Putamen (tissue), 1 donor: ENCODE results near the gene HIVEP1.

ENCODE experiments used
- DNase-seq: peaks from one replicate; pipeline ENCODE4 v3.0.0-alpha.2; 2016; ENCODE audit warnings: low spot score

HIVEP1 gene

GRCh38 chr6:12020187-12020791 lies 8.2 kb downstream of the HIVEP1 start:
- DNase-seq = no peak

- no peak for DNase-seq
Observed at GRCh38 chr6:12022481-12022880, 10.4 kb downstream of the HIVEP1 start.

DNA sequence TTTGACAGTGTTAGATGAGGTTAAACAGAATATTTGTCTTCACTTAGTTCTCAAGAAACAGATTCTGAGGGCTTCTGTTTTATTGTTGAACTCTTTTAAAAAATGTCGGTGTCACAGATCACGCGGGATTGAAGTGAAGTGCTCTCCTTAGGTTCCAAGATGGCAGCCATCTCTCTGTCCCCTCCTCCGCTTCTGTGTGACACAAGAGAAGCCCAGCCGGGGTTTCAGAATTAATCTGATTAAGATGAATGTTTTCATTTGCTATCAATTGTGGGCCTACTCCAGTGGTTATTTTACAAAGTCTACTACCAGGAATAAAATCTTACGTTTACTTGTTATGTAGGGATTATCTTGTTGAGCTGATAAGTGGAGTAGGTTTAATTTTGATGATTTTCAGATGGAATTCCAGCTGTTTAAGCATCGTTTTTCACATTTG lies 10.9 kb downstream of the HIVEP1 start:
- DNase-seq = no peak

DNA sequence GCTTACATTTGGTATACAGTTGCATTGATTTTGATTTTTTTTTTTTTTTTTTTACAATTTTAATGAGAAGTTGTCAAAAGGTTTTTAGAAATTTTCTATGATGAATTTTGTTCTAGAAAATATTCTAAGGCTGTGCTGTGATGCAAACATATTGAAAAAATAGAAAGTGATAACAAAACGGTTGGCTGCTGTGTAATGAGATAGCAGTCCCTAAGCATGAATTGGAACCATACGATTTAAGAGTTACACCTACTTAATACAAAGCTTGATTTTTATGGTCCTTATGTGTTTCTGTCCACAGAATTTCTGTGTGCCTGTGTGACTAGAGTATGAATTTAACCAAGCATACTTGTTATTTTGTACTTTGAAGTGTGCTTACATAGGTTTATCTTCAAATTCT lies 12.1 kb downstream of the HIVEP1 start:
- no peak for DNase-seq

DNA sequence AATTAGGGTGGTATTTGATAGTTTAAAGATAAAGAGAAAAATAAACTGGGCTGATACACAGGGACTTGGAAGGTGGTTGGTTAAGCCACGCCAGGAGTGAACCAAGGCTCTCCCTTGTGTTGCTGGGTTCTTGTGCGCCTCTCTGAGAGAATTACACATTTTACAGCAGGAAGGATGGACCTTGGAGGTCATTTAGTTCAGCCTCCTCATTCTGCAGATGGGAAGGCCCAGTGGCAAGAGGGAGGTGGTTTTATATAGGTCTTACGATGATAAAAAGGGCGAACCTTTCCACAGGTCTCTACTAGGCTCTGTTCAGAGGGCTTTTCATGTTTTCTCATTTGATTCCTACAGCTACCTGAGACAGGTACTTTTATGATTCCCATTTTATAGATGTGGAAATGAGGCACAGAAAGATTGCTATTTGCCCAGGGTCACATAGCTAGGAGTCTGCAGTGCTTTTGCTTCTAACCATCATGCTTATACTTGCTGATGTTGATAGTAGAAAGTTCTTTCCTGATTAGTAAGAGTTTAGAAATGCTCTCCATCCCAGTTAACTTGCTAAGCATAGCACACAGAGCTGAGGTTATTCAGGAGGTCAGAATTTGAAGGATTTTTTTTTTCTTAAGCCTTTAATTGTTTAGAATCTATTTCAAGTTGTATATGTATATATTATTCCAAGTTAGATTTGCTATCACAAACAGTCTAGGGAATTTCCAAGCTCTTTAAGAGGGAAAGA lies 12.8 kb downstream of the HIVEP1 start:
- DNase-seq = no peak

- no peak for DNase-seq
Observed at GRCh38 chr6:12026120-12026519, 14.0 kb downstream of the HIVEP1 start.

DNA sequence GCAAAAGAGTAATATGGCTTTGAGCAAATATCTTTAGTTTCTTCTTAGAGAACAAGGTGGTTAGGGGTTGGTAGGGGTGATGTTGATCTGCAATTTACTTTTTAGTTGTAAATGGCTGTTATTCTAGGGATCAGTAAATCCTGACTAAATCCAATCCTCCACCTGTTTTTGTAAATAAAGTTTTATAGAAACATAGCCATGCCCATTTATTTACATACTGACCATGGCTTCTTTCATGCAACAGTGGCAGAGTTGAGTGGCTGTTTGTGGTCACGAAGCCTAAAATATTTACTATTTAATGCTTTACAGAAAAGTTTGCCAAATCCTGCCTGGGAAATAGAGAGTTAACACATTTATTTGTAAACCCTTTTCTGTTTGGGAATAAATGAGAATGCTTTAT lies 14.7 kb downstream of the HIVEP1 start:
- DNase-seq = no peak

DNA sequence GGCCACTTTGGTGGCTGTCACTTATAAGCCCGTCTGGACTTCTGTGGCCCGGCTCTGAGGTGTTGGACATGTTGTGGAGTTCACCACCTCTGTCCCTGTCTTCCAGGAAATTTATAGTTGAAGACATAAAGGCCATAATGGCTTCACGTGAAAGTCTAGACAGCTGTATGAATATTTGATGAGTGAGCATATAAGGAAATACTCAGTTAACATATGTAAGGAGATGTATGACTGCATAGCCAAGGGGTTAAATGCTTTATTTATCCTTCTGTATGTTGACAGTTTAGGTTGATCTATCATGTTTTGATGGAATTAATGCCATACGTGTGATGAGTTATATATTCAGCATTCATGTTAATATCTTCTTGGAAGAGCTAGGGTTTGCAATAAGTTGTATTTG lies 16.1 kb downstream of the HIVEP1 start:
- no peak for DNase-seq

GRCh38 chr6:12029979-12030737 lies 18.0 kb downstream of the HIVEP1 start:
- DNase-seq = no peak

DNA sequence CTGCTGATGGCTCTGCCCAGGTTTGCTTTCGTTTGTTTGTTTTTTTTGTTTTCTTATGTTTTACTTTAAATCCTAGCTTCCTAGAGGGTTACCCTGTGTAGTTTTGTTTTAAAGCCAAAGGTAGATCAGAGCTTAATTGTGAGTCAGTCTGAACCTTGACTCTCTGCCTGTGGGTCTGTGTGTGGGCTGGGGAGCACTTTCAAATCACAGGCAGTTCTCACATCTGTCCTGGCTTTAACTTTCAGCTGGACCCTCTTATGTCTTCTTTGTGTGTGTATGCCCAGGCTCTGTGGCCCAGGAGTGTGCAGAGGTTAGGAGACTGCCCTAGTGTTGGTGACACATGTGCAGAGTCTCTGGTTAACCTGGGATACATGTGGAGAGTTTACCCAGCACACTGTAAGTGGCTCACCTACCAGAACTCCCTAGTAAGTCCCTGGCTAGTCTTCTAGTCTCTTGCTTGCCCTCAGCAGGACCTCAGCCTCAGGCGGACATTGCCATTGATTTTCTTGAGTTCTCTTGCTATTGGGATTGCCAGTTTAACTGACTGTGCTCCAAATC lies 19.0 kb downstream of the HIVEP1 start:
- DNase-seq = no peak

DNA sequence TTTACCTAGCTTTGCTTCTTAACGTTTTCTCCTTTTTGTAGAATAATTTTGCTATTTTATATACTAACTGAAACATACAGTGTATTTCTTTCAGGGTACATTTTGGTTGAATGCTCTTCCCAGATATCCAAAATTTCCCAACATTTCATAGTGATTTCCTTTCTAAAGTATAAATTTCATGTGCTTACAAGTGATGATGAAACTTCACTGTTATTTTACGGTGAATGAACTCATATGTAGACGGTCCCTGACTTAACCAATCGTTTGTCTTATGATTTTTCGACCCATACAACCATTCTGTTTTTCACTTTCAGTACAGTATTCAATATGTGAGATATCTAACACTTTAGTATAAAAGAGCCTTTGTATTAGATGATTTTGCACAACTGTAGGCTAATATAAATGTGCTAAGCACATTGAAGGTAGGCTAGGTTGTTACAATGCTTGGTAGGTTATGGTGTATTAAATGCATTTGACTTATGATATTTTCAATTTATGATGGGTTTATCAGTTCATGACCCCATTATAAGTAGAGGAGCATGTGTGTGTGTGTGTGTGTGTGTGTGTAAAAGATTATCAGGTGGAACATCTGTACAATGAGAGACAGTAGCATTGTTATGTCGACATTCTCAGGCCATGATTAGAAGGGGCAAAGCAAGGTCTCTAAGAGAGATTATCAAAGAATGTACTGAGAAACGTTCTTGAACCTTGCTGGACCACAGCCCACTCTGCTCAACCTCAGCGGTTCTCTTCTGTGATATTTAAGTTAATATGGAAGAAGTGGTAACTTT lies 20.9 kb downstream of the HIVEP1 start:
- no peak for DNase-seq

DNA sequence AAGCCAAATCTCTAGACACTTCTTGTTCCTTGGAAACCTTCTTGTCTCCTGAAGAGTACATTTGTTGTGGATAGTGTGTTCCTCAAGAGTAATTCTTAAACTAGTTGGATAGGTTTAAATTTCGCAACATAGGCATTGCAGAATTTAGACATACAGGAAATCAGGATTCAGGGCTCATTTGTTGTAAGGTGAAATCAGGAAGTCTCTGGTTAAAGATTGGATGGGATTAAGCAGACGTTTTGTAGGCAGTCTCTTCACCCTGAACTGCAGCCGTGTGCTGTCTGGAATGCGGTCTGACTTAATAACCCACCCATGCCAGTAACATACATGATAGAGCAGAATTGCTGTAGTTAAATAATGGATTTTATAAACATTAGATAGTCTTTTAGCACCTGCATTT lies 21.7 kb downstream of the HIVEP1 start:
- DNase-seq = no peak

GRCh38 chr6:12034349-12034748 lies 22.2 kb downstream of the HIVEP1 start:
- DNase-seq = no peak

DNA sequence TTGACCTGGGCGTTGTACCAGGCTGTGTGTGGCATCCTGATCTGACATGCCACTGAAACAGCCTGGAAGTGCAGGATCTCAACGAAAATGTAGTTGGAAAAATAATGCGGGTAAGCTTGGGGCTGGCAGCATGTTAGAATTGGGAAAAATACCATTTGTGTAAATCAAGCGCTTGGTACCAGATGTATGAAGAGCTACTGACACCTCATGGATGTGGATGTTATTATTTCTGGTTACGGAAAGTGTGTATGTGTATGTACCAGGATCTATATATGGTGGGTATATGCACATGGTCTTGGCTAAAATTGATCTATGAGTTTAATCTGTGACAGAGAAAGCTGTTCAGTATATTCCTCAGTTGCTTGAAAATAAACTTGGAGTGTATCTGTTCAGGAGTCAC lies 22.7 kb downstream of the HIVEP1 start:
- DNase-seq = no peak

GRCh38 chr6:12036766-12037165 lies 24.7 kb downstream of the HIVEP1 start:
- DNase-seq = no peak

DNA sequence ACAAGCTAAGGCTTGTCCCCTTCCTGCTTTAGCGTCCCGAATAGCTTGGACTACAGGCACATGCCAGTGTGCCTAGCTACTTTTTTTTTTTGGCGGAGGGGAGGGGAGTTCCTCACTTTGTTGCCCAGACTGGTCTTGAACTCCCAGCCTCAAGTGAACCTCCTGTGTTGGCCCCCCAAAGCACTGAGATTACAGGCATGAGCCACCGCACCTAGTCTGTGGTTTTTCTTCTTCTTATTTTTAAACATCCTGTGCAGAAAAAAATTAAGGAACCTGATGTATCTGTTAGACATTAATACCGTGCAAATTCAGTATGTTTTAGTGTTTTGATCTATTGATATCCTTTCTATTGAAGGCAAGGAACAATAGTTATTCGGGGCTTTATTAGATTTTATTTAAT lies 25.7 kb downstream of the HIVEP1 start:
- no peak for DNase-seq

DNA sequence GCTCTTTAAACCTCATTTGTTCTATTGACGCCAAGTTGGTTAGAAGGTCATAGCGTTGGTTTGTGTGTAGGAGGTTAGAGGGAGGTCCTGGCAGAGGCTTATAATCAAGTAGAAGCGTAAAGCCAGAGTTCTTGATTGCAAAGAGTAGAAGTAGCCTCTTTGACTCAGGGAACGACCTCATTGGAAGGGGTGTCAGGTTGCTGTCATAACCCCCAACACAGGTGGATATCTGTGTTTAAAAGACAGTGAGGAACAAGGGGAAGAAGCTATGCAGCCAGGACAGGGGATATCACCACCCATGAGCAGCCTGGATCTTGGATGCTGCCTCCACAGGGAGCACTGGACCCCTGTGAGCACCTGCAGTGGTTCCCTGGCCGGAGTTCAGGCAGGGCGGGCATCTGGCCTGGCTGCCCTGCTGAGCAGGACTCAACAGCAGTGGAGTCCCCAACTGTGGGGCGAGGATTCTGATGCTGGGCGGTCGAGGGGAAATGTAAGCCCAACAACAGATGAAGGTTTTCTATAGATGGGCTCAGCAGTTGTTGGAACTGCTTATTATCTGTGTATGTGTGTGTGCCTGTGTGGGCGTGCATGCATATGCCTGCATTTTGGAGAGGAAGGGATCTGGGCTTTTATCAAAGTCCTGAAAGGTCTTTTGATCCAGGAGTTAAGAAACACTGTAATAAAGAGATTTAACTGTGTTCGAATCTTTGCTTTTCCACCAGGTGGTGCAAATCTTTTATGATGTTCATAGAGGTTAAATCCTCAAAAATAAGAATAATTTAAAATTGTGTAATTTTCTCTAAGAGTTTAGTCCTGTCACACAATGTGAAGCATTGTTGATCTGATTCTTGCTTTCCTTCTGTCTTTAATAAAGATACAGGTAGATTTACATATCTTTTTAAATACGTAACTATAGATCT lies 27.7 kb downstream of the HIVEP1 start:
- DNase-seq = no peak

GRCh38 chr6:12047304-12047703 lies 35.2 kb downstream of the HIVEP1 start:
- no peak for DNase-seq

DNA sequence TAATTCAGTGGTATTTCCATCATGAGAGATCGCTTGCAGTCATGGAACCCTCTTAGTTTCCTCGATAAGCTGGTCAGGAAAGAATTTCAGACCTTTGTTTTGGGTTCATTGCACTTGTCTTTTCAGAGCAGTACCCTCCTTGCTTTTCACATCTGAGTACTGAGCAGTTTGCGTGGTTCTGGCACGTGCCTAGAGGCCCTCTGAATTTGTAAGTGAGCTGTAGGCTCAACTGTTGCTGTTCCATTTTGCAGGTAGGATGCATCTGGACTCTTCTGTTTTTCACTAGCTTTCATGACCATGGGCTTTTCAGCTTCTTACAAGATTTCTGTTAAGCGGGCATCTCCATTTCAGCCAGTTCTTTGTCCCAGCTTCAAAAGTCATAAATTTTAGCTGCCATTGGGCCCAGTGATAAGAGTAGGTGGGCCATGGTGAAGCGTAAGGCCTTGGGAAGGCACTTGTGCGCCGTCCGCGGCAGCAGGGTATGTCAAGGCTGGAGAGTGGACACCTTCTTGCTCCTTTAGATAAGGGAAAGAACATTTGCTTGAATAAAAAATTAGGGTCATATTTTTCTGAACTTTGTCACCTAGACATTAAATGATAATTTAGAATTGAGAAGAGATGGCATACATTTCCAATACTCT lies 35.8 kb downstream of the HIVEP1 start:
- DNase-seq = no peak

- DNase-seq = no peak
Observed at GRCh38 chr6:12048609-12049008, 36.5 kb downstream of the HIVEP1 start.
